Erythroblast (primary cell): ENCODE results near the gene GCSAML.
A peak's percentile ranks its signal among the peaks of the same experiment; 100 is the strongest.
"Not testable (repeated sequence)": the region's sequence is repeated elsewhere in the genome, so short reads cannot be mapped to it uniquely, and the experiment has no call there.

Source experiments
- DNase-seq, 2 experiments: peaks; one replicate each; lab custom pipeline; 2025; lab: John Stamatoyannopoulos, UW
- GATA1 ChIP-seq: IDR thresholded peaks from 2 replicates; pipeline ENCODE4 v1.6.1; 2011; ENCODE audit warnings: low read depth, mild to moderate bottlenecking, control low read depth, low read length, moderate library complexity
- POLR2A ChIP-seq: IDR thresholded peaks from 2 replicates; pipeline ENCODE4 v1.6.1; 2011; ENCODE audit warnings: mild to moderate bottlenecking, low read length

GCSAML gene

GRCh38 chr1:247548769-247549182, at the start of gene GCSAML:
Gene GCSAML, plus strand, starts transcription at chr1:247549134. Its CDS starts 58 bp downstream, at chr1:247549192.
- TF ChIP-seq GATA1 (no peak), POLR2A (peak; percentile 80)
- peak; percentile 31 to 49 for DNase-seq

DNA sequence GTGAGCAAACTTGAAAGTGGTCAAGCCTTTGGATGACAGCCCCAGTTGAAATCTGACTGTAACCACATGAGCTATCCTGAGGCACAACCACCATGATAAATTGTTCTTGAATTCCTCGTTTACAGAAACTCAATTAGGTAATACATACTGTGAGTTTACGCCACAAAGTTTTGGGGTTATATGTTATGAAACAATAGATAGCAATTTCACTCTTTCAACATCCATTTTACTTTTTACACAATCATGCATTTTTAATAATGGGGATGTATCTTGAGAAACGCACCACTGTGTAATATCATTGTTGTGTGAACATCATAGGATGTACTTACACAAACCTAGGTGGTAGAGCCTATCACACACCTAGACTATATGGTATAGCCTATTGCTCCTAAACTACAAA, 48.1 kb upstream of the GCSAML start:
- no peak for DNase-seq

GRCh38 chr1:247506831-247507230, 42.1 kb upstream of the GCSAML start:
- no peak for TF ChIP-seq POLR2A
- TF ChIP-seq GATA1 = no peak

More for the DNA sequence above, 48.1 kb upstream of the GCSAML start:
- TF ChIP-seq GATA1 = no peak

GRCh38 chr1:247517795-247518612, 30.9 kb upstream of the GCSAML start:
- no peak for TF ChIP-seq POLR2A
- peak; percentile 9 to 20 for DNase-seq

More at GRCh38 chr1:247506831-247507230, 42.1 kb upstream of the GCSAML start:
- DNase-seq = no peak

DNA sequence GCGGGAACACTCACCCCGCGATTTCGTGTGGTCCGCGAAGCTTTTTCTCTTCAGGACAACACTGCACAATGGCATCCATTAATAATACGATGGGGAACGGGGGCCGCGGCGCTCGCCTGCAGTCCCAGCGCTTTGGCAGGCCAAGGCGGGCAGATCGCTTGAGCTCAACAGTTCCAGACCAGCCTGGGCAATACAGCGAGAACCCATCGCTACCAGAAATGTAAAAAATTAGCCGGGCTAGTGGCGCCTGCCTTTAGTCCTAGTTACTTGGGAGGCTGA, 30.4 kb upstream of the GCSAML start:
- TF ChIP-seq GATA1 (no peak), POLR2A (no peak)
- DNase-seq = no peak

DNA sequence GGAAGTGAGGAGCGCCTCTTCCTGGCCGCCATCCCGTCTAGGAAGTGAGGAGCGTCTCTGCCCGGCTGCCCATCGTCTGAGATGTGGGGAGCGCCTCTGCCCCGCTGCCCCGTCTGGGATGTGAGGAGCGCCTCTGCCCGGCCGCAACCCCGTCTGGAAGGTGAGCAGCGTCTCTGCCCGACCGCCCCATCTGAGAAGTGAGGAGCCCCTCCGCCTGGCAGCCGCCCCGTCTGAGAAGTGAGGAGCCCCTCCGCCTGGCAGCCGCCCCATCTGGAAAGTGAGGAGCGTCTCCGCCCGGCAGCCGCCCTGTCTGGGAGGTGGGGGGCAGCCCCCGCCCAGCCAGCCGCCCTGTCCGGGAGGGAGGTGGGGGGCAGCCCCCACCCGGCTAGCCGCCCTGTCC, 27.0 kb upstream of the GCSAML start:
- DNase-seq = not testable (repeated sequence)

DNA sequence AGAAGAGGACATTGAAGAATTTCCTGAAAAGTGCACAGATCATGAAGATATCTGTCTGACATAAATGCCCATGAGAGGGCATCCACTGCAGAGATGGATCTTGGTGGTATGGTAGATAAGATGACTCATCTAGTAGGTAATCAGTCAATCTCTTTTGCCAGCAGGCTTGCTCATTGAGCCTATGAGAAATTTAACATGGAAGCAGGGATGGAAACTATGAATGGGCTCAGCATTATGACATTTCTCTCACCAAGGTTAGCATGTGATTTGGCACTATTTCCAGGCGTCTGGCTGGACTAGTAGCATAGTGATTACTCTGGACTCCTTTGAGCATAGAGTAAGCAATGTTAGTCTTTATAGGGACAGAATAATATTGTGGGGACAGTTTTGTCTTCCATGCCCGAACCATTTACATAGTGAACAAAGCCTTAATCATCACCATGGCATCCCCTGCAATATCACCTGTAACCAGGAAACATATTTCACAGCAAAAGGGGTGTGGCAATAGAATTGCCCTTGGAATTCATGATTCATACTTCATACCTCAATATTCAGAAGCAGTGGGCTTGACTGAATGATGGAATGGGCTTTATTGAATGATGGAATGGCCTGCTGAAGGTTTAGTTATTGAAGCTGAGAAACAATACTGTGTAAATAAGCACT, 20.0 kb upstream of the GCSAML start:
- TF ChIP-seq GATA1 = no peak
- no peak for TF ChIP-seq POLR2A
- peak; percentile 7 to 21 for DNase-seq

GRCh38 chr1:247529771-247530355, 19.1 kb upstream of the GCSAML start:
- TF ChIP-seq POLR2A = no peak
- no peak for TF ChIP-seq GATA1
- no peak for DNase-seq

GRCh38 chr1:247530785-247531184, 18.1 kb upstream of the GCSAML start:
- TF ChIP-seq GATA1 (no peak), POLR2A (no peak)

DNA sequence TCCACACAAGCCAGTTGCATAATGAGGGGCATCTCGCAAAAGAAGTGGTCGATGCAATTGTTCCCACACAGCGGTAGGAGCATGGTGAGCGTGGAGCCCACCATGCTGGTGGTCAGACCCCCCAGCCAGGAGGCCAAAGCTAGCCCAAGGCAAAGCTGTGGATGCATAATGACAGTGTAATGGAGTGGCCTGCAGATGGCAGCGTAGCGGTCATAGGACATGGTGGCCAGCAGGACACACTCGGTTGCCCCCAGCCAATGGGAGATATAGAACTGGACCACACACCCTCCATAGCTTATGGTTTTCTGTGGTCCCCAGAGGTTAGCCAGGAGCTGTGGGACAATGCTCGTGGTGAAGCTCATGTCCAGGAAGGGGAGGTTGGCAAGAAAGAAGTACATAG, 17.0 kb upstream of the GCSAML start:
- DNase-seq = peak; percentile 18 to 24
- TF ChIP-seq GATA1 (no peak), POLR2A (no peak)

More at GRCh38 chr1:247530785-247531184, 18.1 kb upstream of the GCSAML start:
- DNase-seq = peak in 1 of 2 experiments; percentile 11

- TF ChIP-seq GATA1 (no peak), POLR2A (no peak)
- peak; percentile 7 to 11 for DNase-seq
These were observed 13.5 kb upstream of the GCSAML start for GRCh38 chr1:247535402-247535801.

DNA sequence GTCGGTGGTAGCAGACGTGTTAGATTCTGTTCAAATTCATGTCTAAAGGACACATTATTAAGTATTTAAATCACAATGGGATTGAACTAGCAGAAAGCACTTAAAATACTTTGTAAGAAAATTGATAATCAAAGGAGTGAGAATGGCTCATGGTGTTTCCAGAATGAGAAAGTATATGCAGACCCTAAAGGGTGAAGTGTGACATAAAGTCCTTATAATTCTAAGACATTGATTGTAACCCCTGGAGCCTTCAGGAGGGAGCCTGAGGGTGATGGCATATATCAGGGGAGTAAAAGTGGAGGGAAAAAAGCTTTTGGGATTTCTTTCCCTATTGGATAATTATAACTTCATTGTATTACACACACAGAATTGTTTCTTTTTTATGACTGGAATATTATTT, 12.6 kb upstream of the GCSAML start, which contains the start of gene OR2C3:
TSS of gene OR2C3 (minus strand) at position 101 of the 400 bp plus-strand sequence. CDS start 3,929 bp downstream, outside the sequence.
- TF ChIP-seq GATA1 = no peak
- no peak for TF ChIP-seq POLR2A
- no peak for DNase-seq

- DNase-seq = no peak
- no peak for TF ChIP-seq GATA1
- TF ChIP-seq POLR2A = no peak
These were observed 10.4 kb upstream of the GCSAML start for GRCh38 chr1:247538561-247538960.

DNA sequence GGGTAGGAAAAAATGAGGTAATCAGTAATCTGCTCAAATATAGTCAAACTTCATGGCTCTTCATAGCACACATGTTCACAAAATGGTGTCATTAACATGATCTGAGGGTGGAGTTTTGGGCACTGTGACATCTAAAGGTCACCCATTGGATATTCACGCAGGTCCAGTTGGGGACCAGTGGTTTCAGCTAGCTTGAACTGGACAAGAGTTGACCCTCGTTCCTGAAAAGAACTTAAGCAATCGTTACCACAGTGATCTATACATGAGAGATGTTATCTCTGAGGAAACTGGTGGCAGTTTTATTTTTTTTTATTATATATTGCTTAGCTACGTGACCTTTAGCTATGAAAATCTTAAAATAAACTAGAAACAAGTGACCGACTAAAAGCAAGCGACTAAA, 9.7 kb upstream of the GCSAML start:
- no peak for DNase-seq
- TF ChIP-seq POLR2A (no peak), GATA1 (no peak)
